Ectodermal cell (in vitro differentiated cells): ENCODE results near the gene STOML1. TPM values are rescaled to one million over a fixed set of nuclear protein-coding genes. Genes with fewer than 3 reads are reported as not detected.

Source experiments
- H3K27ac ChIP-seq: 2 replicates; pipeline ENCODE4 v1.7.0; 2013; ENCODE audit warnings: mild to moderate bottlenecking, low read depth, low read length; ENCODE audit not compliant: insufficient read depth, poor library complexity, severe bottlenecking
- H3K27me3 ChIP-seq: 2 replicates; pipeline ENCODE4 v1.7.0; 2013; ENCODE audit warnings: mild to moderate bottlenecking, low read length; ENCODE audit not compliant: insufficient read depth, control insufficient read depth, poor library complexity, severe bottlenecking
- H3K36me3 ChIP-seq: one replicate; pipeline ENCODE4 v1.7.0; 2013; ENCODE audit warnings: low read length; ENCODE audit not compliant: control insufficient read depth, insufficient read depth
- H3K4me1 ChIP-seq: one replicate; pipeline ENCODE4 v1.7.0; 2013; ENCODE audit warnings: low read length; ENCODE audit not compliant: control insufficient read depth, insufficient read depth
- H3K4me3 ChIP-seq: 2 replicates; pipeline ENCODE4 v1.7.0; 2013; ENCODE audit warnings: low read depth, low read length, control low read depth; ENCODE audit not compliant: insufficient read depth
- H3K9me3 ChIP-seq: 2 replicates; pipeline ENCODE4 v1.7.0; 2013; ENCODE audit warnings: mild to moderate bottlenecking, low read length, moderate library complexity; ENCODE audit not compliant: control insufficient read depth
- WGBS, 2 experiments: methylation state at CpG; one replicate each; pipeline ENCODE4 v1.1.7; 2013; ENCODE audit warnings: missing lambda C conversion rate in 2 of 2; 5-methylcytosine and 5-hydroxymethylcytosine counted together
- polyA plus RNA-seq, 4 experiments: library from polyadenylated mRNA; stranded (reverse); fragments of 50-300 nt; gene quantifications; one replicate each; pipeline ENCODE4 v1.2.3, GENCODE V29; 2013

The STOML1 gene, protein sequence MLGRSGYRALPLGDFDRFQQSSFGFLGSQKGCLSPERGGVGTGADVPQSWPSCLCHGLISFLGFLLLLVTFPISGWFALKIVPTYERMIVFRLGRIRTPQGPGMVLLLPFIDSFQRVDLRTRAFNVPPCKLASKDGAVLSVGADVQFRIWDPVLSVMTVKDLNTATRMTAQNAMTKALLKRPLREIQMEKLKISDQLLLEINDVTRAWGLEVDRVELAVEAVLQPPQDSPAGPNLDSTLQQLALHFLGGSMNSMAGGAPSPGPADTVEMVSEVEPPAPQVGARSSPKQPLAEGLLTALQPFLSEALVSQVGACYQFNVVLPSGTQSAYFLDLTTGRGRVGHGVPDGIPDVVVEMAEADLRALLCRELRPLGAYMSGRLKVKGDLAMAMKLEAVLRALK
- polyA plus RNA-seq (2013, experiment 1 of 4), result 3.1 TPM
- 4.0 TPM for polyA plus RNA-seq (2013, experiment 2 of 4)
- 3.7 TPM for polyA plus RNA-seq (2013, experiment 3 of 4)
- 5.7 TPM for polyA plus RNA-seq (2013, experiment 4 of 4)

GRCh38 chr15:73991726-73992593 is at the start of gene STOML1:
Gene STOML1, minus strand, starts transcription at chr15:73992295. Its CDS starts 72 bp downstream, at chr15:73992223.
- H3K27me3 ChIP-seq, result no peaks in the 10 kb centered on the region
- H3K9me3 ChIP-seq, result no peaks in the 10 kb centered on the region
- H3K4me1 ChIP-seq, result peaks cover 15% of the 10 kb centered on the region
- no peak within 1 kb of the TSS for H3K27ac ChIP-seq
- peak within 1 kb of the TSS; percentile 54 for H3K4me3 ChIP-seq
- WGBS, 2 experiments, result 2% methylated on average over 72 of the region's 72 CpGs
- no peaks in the 10 kb centered on the region for H3K36me3 ChIP-seq

- WGBS, 2 experiments, result 93% methylated on average over 10 of the region's 10 CpGs
- H3K36me3 ChIP-seq, result no peaks in the 10 kb centered on the region
- H3K4me1 ChIP-seq, result peaks cover 14% of the 10 kb centered on the region
- no peaks in the 10 kb centered on the region for H3K9me3 ChIP-seq
- no peak overlapping the region for H3K4me3 ChIP-seq
- no peaks in the 10 kb centered on the region for H3K27me3 ChIP-seq
- no peak overlapping the region for H3K27ac ChIP-seq
These were observed 49.2 kb upstream of the STOML1 start for GRCh38 chr15:74041311-74041756.

DNA sequence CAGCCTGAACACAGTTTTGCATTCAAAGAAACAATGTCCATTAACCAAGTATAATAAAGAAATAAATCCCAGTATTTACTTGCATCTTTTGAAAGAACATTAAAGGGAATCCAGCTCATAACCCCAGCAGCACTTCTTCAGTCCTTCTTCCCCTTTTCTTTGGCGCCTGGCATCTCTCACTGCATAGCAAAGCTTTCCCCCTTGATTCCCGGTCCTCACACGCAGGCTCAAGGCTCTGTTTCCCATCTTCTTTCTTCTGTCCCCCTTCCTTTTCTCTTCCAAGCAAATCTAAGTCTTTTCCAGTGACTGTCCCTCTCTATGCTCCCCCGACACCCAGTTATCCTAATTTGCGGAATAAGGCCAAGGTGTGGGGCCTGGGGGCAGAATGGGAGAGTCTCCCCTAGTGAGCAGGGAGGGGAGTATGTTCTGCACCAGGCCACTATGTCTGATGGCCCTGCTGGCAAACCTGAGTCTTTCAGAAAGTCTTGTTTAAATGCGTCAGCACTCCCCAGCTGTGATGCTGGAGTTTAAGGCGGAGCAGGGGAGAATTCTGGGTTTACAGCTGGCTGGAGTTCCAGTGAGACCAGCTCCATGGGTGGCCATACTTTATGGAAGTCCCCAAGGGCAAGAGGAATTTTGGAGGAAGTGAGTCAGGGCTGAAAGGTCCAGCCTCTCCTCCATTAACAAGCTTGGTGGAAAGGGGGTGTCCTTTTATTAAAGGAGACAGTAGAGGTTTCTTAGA is 48.2 kb upstream of the STOML1 start:
- no peaks in the 10 kb centered on the region for H3K27me3 ChIP-seq
- H3K4me1 ChIP-seq, result peaks cover 15% of the 10 kb centered on the region
- no peak overlapping the region for H3K27ac ChIP-seq
- no peaks in the 10 kb centered on the region for H3K9me3 ChIP-seq
- no peak overlapping the region for H3K4me3 ChIP-seq
- 73 to 78% methylated on average over 7 of the region's 7 CpGs for WGBS, 2 experiments
- no peaks in the 10 kb centered on the region for H3K36me3 ChIP-seq

DNA sequence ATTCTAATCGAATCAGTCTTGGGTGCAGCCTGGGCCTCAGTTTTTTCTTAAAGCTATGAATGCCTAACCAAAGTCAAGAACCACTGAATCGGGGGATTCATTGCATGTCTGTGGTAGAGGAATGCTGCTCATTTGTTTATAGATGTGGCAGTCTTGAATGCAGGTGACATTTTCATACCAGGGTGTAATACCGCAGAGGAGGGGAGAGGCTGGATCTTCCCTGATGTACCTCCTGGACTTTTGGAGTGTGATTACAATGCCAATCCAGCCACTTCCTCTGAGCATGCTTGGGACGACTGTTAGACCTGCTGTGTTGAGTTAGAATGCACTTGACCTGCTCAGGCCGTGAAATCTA is 47.5 kb upstream of the STOML1 start:
- H3K27ac ChIP-seq, result no peak overlapping the region
- H3K4me3 ChIP-seq, result no peak overlapping the region

GRCh38 chr15:74038707-74039655 is 46.9 kb upstream of the STOML1 start:
- H3K27me3 ChIP-seq, result no peaks in the 10 kb centered on the region
- H3K27ac ChIP-seq, result no peak overlapping the region
- no peak overlapping the region for H3K4me3 ChIP-seq
- 91 to 92% methylated on average over 9 of the region's 9 CpGs for WGBS, 2 experiments
- H3K4me1 ChIP-seq, result peaks cover 15% of the 10 kb centered on the region
- H3K36me3 ChIP-seq, result peaks cover 8% of the 10 kb centered on the region
- H3K9me3 ChIP-seq, result no peaks in the 10 kb centered on the region

More for the DNA sequence above, 47.5 kb upstream of the STOML1 start:
- H3K27me3 ChIP-seq, result no peaks in the 10 kb centered on the region
- H3K9me3 ChIP-seq, result no peaks in the 10 kb centered on the region
- peaks cover 1% of the 10 kb centered on the region for H3K36me3 ChIP-seq
- WGBS, 2 experiments, result 84 to 92% methylated on average over 5 of the region's 5 CpGs
- H3K4me1 ChIP-seq, result peaks cover 15% of the 10 kb centered on the region

GRCh38 chr15:74037171-74038117 is 45.3 kb upstream of the STOML1 start:
- Histone ChIP-seq H3K4me1 (peaks cover 15% of the 10 kb centered on the region), H3K27ac (no peak overlapping the region), H3K27me3 (no peaks in the 10 kb centered on the region), H3K9me3 (no peaks in the 10 kb centered on the region), H3K36me3 (peaks cover 10% of the 10 kb centered on the region), H3K4me3 (no peak overlapping the region)
- WGBS, 2 experiments, result 81 to 82% methylated on average over 21 of the region's 21 CpGs

- H3K27ac ChIP-seq, result no peak overlapping the region
- 66 to 69% methylated on average over 21 of the region's 21 CpGs for WGBS, 2 experiments
- no peak overlapping the region for H3K4me3 ChIP-seq
- no peaks in the 10 kb centered on the region for H3K9me3 ChIP-seq
- no peaks in the 10 kb centered on the region for H3K27me3 ChIP-seq
- peaks cover 15% of the 10 kb centered on the region for H3K4me1 ChIP-seq
- peaks cover 10% of the 10 kb centered on the region for H3K36me3 ChIP-seq
These were observed 44.4 kb upstream of the STOML1 start for GRCh38 chr15:74036271-74037170.
